ENCODE results near the gene LHPP.

LHPP gene

GRCh38 chr10:124603376-124604213, 142.0 kb downstream of the LHPP start:
- no peak for ATAC-seq
- TF ChIP-seq ARNTL (CRISPR knock-in tag; IDR thresholded peaks at IDR 0.05; ENCODE audit: borderline replicate concordance, low read depth) = no peak
- TF ChIP-seq ZFP3 (CRISPR knock-in tag; IDR thresholded peaks at IDR 0.05) = no peak
- no peak for TF ChIP-seq BACH2 (CRISPR knock-in tag; IDR thresholded peaks at IDR 0.05; ENCODE audit: borderline replicate concordance)
- TF ChIP-seq TCF4 (CRISPR knock-in tag; IDR thresholded peaks at IDR 0.05; ENCODE audit: borderline replicate concordance) = no peak
- TF ChIP-seq CSRNP3 (CRISPR knock-in tag; IDR thresholded peaks at IDR 0.05) = no peak
- no peak for TF ChIP-seq CSDC2 (CRISPR knock-in tag; IDR thresholded peaks at IDR 0.05)
- no peak for TF ChIP-seq PATZ1 (CRISPR knock-in tag; IDR thresholded peaks at IDR 0.05; ENCODE audit: borderline replicate concordance)
- no peak for TF ChIP-seq TOX (CRISPR knock-in tag; IDR thresholded peaks at IDR 0.05; ENCODE audit: borderline replicate concordance)
- no peak for TF ChIP-seq ZNF8 (CRISPR knock-in tag; IDR thresholded peaks at IDR 0.05)
- TF ChIP-seq ISL1 (CRISPR knock-in tag; IDR thresholded peaks at IDR 0.05) = no peak
- no peak for TF ChIP-seq CREB5 (CRISPR knock-in tag; IDR thresholded peaks at IDR 0.05; ENCODE audit: low read depth)
- TF ChIP-seq ZFP30 (CRISPR knock-in tag; IDR thresholded peaks at IDR 0.05) = no peak
- TF ChIP-seq ZC3H10 (CRISPR knock-in tag; IDR thresholded peaks at IDR 0.05) = no peak
- TF ChIP-seq, protein P1, sequence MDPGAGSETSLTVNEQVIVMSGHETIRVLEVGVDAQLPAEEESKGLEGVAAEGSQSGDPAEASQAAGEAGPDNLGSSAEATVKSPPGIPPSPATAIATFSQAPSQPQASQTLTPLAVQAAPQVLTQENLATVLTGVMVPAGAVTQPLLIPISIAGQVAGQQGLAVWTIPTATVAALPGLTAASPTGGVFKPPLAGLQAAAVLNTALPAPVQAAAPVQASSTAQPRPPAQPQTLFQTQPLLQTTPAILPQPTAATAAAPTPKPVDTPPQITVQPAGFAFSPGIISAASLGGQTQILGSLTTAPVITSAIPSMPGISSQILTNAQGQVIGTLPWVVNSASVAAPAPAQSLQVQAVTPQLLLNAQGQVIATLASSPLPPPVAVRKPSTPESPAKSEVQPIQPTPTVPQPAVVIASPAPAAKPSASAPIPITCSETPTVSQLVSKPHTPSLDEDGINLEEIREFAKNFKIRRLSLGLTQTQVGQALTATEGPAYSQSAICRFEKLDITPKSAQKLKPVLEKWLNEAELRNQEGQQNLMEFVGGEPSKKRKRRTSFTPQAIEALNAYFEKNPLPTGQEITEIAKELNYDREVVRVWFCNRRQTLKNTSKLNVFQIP (CRISPR knock-in tag; IDR thresholded peaks at IDR 0.05; ENCODE audit: borderline replicate concordance, low read depth) = no peak
- TF ChIP-seq SNAI2 (CRISPR knock-in tag; IDR thresholded peaks at IDR 0.05) = no peak

DNA sequence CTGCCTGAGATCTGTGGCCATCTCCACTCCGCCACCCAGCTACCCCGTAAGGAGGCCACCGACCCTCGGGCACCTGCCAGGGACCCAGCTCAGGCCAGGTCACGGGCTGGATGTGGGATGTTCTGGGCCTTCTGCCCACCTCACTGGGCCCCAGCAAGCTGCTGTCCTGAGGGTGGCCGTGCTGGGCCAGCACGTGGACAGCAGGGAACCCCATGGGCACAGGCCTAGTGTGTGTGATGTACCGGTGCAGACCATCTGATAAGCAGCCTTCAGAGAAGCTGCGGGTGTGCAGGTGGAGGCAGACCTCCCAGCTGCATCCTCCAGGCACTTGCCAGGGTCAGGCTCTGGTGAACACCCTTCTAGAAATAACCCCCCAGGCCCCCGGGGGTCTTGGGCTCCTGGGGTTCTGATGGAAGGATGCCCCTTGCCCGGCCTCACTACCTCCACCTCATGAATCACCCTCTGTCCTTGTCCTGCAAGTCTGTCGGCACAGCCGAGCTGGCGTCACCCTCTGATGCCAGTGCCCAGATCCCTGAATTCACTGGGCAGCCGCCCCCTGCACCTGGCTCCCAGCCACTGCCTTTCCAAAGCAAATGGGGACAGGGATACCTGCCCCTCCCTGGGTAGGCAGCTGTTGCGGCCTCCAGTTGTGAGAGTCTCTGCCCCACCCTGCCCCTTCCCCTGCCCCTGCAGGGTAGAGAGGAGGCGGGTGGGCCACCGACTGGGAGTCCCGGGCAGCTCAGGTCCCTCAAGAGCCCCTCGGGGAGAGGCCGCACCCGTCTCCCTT, 142.8 kb downstream of the LHPP start:
- ATAC-seq = no peak
- TF ChIP-seq ZFP30 (CRISPR knock-in tag; IDR thresholded peaks at IDR 0.05) = no peak
- no peak for TF ChIP-seq ZFP3 (CRISPR knock-in tag; IDR thresholded peaks at IDR 0.05)
- TF ChIP-seq SNAI2 (CRISPR knock-in tag; IDR thresholded peaks at IDR 0.05) = no peak
- TF ChIP-seq TCF4 (CRISPR knock-in tag; IDR thresholded peaks at IDR 0.05; ENCODE audit: borderline replicate concordance) = no peak
- TF ChIP-seq CSDC2 (CRISPR knock-in tag; IDR thresholded peaks at IDR 0.05) = no peak
- TF ChIP-seq BACH2 (CRISPR knock-in tag; IDR thresholded peaks at IDR 0.05; ENCODE audit: borderline replicate concordance) = no peak
- TF ChIP-seq ZC3H10 (CRISPR knock-in tag; IDR thresholded peaks at IDR 0.05) = no peak
- no peak for TF ChIP-seq PATZ1 (CRISPR knock-in tag; IDR thresholded peaks at IDR 0.05; ENCODE audit: borderline replicate concordance)
- no peak for TF ChIP-seq ESRRG (CRISPR knock-in tag; IDR thresholded peaks at IDR 0.05)
- TF ChIP-seq, protein P2, sequence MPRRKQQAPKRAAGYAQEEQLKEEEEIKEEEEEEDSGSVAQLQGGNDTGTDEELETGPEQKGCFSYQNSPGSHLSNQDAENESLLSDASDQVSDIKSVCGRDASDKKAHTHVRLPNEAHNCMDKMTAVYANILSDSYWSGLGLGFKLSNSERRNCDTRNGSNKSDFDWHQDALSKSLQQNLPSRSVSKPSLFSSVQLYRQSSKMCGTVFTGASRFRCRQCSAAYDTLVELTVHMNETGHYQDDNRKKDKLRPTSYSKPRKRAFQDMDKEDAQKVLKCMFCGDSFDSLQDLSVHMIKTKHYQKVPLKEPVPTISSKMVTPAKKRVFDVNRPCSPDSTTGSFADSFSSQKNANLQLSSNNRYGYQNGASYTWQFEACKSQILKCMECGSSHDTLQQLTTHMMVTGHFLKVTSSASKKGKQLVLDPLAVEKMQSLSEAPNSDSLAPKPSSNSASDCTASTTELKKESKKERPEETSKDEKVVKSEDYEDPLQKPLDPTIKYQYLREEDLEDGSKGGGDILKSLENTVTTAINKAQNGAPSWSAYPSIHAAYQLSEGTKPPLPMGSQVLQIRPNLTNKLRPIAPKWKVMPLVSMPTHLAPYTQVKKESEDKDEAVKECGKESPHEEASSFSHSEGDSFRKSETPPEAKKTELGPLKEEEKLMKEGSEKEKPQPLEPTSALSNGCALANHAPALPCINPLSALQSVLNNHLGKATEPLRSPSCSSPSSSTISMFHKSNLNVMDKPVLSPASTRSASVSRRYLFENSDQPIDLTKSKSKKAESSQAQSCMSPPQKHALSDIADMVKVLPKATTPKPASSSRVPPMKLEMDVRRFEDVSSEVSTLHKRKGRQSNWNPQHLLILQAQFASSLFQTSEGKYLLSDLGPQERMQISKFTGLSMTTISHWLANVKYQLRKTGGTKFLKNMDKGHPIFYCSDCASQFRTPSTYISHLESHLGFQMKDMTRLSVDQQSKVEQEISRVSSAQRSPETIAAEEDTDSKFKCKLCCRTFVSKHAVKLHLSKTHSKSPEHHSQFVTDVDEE (CRISPR knock-in tag; IDR thresholded peaks at IDR 0.05) = no peak
- TF ChIP-seq ZNF70 (CRISPR knock-in tag; IDR thresholded peaks at IDR 0.05) = no peak
- TF ChIP-seq, protein P1 (CRISPR knock-in tag; IDR thresholded peaks at IDR 0.05; ENCODE audit: borderline replicate concordance, low read depth) = no peak
- TF ChIP-seq ARNTL (CRISPR knock-in tag; IDR thresholded peaks at IDR 0.05; ENCODE audit: borderline replicate concordance, low read depth) = no peak
- no peak for TF ChIP-seq ISL1 (CRISPR knock-in tag; IDR thresholded peaks at IDR 0.05)
- no peak for TF ChIP-seq ZNF565 (CRISPR knock-in tag; conservative IDR thresholded peaks at IDR 0.05; ENCODE audit: low read depth)
- no peak for TF ChIP-seq TOX (CRISPR knock-in tag; IDR thresholded peaks at IDR 0.05; ENCODE audit: borderline replicate concordance)
- TF ChIP-seq ZNF8 (CRISPR knock-in tag; IDR thresholded peaks at IDR 0.05) = no peak
- no peak for TF ChIP-seq PPARA (CRISPR knock-in tag; IDR thresholded peaks at IDR 0.05; ENCODE audit: borderline replicate concordance)
- no peak for TF ChIP-seq OSR1 (CRISPR knock-in tag; IDR thresholded peaks at IDR 0.05)

All from SK-N-SH treated with all-trans-retinoic acid at 6 μM for 48 hours (cell line).